Measurements from ENCODE around the gene CPA2. TPM values are rescaled to one million over a fixed set of nuclear protein-coding genes. Genes with fewer than 3 reads are reported as not detected.

CPA2 gene
- total RNA-seq, 1 donor from 2014 or later, result 85.0 TPM

- TF ChIP-seq CTCF (IDR thresholded peaks at IDR 0.05; ENCODE audit: unreplicated experiment), result no peak
- Mint-ChIP-seq H3K27me3 (no peaks in the 10 kb centered on the region), H3K27ac (no peak overlapping the region), H3K4me1 (ENCODE audit: low read depth) (peaks cover 5% of the 10 kb centered on the region), H3K9me3 (ENCODE audit: low read depth) (no peaks in the 10 kb centered on the region), H3K36me3 (ENCODE audit: insufficient read depth) (no peaks in the 10 kb centered on the region), H3K4me3 (ENCODE audit: low read depth) (no peak overlapping the region)
- DNase-seq (ENCODE audit: low spot score, unreplicated experiment), result no peak
These were observed 67.6 kb downstream of the CPA2 start for GRCh38 chr7:130334274-130334673.

- no peak overlapping the region for H3K4me3 Mint-ChIP-seq (ENCODE audit: low read depth)
- H3K27ac Mint-ChIP-seq, result no peak overlapping the region
- H3K36me3 Mint-ChIP-seq (ENCODE audit: insufficient read depth), result no peaks in the 10 kb centered on the region
- no peak for DNase-seq (ENCODE audit: low spot score, unreplicated experiment)
- H3K4me1 Mint-ChIP-seq (ENCODE audit: low read depth), result peaks cover under 1% of the 10 kb centered on the region
- no peaks in the 10 kb centered on the region for H3K27me3 Mint-ChIP-seq
- H3K9me3 Mint-ChIP-seq (ENCODE audit: low read depth), result peaks cover 2% of the 10 kb centered on the region
- TF ChIP-seq CTCF (IDR thresholded peaks at IDR 0.05; ENCODE audit: unreplicated experiment), result no peak
These were observed 70.8 kb downstream of the CPA2 start for GRCh38 chr7:130337410-130337971.

GRCh38 chr7:130338233-130338632, 71.6 kb downstream of the CPA2 start:
- Mint-ChIP-seq H3K27ac (no peak overlapping the region), H3K36me3 (ENCODE audit: insufficient read depth) (no peaks in the 10 kb centered on the region), H3K27me3 (no peaks in the 10 kb centered on the region), H3K9me3 (ENCODE audit: low read depth) (peaks cover 2% of the 10 kb centered on the region), H3K4me1 (ENCODE audit: low read depth) (peaks cover 3% of the 10 kb centered on the region), H3K4me3 (ENCODE audit: low read depth) (no peak overlapping the region)
- TF ChIP-seq CTCF (IDR thresholded peaks at IDR 0.05; ENCODE audit: unreplicated experiment), result no peak
- no peak for DNase-seq (ENCODE audit: low spot score, unreplicated experiment)

Other genes with a start within 250 kb of the CPA2 start
- gene ZC3HC1, start 215.5 kb upstream of the CPA2 start, total RNA-seq, result 31.1 and 32.0 TPM in 2 replicates
- gene KLHDC10, start 196.3 kb upstream of the CPA2 start, total RNA-seq, result 50.1 and 50.8 TPM in 2 replicates
- 26.7 and 29.2 TPM in 2 replicates for gene TMEM209, start 61.5 kb upstream of the CPA2 start, total RNA-seq
- not detected in 2 replicates for gene SSMEM1, start 59.0 kb upstream of the CPA2 start, total RNA-seq
- gene CPA4, start 26.3 kb downstream of the CPA2 start, total RNA-seq, result 4.9 and 5.1 TPM in 2 replicates
- not detected in 2 replicates for gene CPA5, start 78.0 kb downstream of the CPA2 start, total RNA-seq
- gene CPA1, start 113.6 kb downstream of the CPA2 start, total RNA-seq, result 17.8 and 23.7 TPM in 2 replicates
- 29.3 and 31.8 TPM in 2 replicates for gene CEP41, start 174.2 kb downstream of the CPA2 start, total RNA-seq
- 628 and 664 TPM in 2 replicates for gene MEST, start 225.2 kb downstream of the CPA2 start, total RNA-seq

All from progenitor cell of endocrine pancreas (in vitro differentiated cells).